Adrenal gland (tissue), 5 donors: ENCODE measurements around the gene CEP104.

Experiments
- POLR2A ChIP-seq, 2 donors: fragments of 450-650 bp; IDR thresholded peaks; one replicate each; pipeline ENCODE4 v1.6.1; 2017; ENCODE audit warnings: antibody characterized with exemption in 2 of 2, mild to moderate bottlenecking in 2 of 2, moderate library complexity in 1 of 2
- TF ChIP-seq, protein P1 (sequence below), 6 experiments: fragments of 450-650 bp in 4 of 6; fragments of 200-600 bp in 2 of 6; sonication (generic) in 1 of 6; IDR thresholded peaks; 1 replicate in 5 of 6; 2 replicates in 1 of 6; pipeline versions ENCODE4 v1.5.1 to v1.8.0; 2016 to 2021; ENCODE audit warnings: antibody characterized with exemption in 6 of 6, mild to moderate bottlenecking in 2 of 6, moderate library complexity in 1 of 6
- donor health status: DM: no; HTN: no; CAD: no.

DNA sequence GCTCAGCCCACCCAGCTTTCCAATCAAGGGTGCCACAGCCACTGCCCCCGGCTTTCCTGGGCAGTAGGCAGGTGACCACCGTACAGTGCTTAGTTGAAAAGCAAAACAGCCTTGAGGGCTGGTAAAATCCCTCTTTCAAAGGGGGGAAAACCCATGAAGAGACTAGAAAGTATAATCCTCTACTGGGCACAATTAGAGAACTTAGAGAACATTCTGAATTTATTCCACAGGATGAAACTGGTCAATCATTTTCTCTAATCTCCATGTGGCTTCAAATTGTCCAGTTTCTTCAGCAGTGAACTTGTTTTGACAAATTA lies 45.5 kb downstream of the CEP104 start:
- TF ChIP-seq, protein P1, sequence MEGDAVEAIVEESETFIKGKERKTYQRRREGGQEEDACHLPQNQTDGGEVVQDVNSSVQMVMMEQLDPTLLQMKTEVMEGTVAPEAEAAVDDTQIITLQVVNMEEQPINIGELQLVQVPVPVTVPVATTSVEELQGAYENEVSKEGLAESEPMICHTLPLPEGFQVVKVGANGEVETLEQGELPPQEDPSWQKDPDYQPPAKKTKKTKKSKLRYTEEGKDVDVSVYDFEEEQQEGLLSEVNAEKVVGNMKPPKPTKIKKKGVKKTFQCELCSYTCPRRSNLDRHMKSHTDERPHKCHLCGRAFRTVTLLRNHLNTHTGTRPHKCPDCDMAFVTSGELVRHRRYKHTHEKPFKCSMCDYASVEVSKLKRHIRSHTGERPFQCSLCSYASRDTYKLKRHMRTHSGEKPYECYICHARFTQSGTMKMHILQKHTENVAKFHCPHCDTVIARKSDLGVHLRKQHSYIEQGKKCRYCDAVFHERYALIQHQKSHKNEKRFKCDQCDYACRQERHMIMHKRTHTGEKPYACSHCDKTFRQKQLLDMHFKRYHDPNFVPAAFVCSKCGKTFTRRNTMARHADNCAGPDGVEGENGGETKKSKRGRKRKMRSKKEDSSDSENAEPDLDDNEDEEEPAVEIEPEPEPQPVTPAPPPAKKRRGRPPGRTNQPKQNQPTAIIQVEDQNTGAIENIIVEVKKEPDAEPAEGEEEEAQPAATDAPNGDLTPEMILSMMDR (IDR thresholded peaks at IDR 0.05), result no peak
- TF ChIP-seq POLR2A (IDR thresholded peaks at IDR 0.05), result no peak
